H1 (cell line): ENCODE data around the gene TMEM169. TPM values are rescaled to one million over a fixed set of nuclear protein-coding genes. Genes with fewer than 3 reads are reported as not detected.

ENCODE experiments used
- CTCF ChIA-PET: fragments of 300-600 bp; sonication (Branson Sonifier 250); formaldehyde crosslinking; loops from one replicate; lab custom pipeline; 2021; ENCODE audit not compliant: partially characterized antibody; lab: Charles Lee
- POLR2A ChIA-PET: fragments of 300-600 bp; sonication (Branson Sonifier 250); formaldehyde crosslinking; loops from one replicate; lab custom pipeline; 2021; ENCODE audit warnings: inconsistent platforms; ENCODE audit not compliant: partially characterized antibody; lab: Charles Lee
- DNase-seq, 2 experiments: peaks; one replicate each; pipeline versions ENCODE4 v3.0.0 to v3.0.0-alpha.2; 2010 to 2022; ENCODE audit warnings: low spot score in 2 of 2, low read depth in 1 of 2, mixed read lengths in 1 of 2
- FAIRE-seq: peaks from 2 replicates; lab custom pipeline; 2011; peaks lifted over from hg19 to GRCh38; lab: Jason Lieb, UNC
- H2AFZ ChIP-seq: 2 replicates; pipeline ENCODE4 v1.8.1; 2012; ENCODE audit warnings: low read length, inconsistent platforms
- H2AK5ac ChIP-seq: 2 replicates; pipeline ENCODE4 v1.6.1; 2013; ENCODE audit warnings: low read depth, low read length
- H2BK120ac ChIP-seq: replicated peaks from 2 replicates; pipeline ENCODE3; 2013; ENCODE audit warnings: low read depth, low read length, inconsistent platforms
- H2BK12ac ChIP-seq: 2 replicates; pipeline ENCODE4 v1.6.1; 2013; ENCODE audit warnings: low read depth, low read length
- H2BK15ac ChIP-seq: 2 replicates; pipeline ENCODE4 v1.6.1; 2013; ENCODE audit warnings: low read length
- H2BK20ac ChIP-seq: 2 replicates; pipeline ENCODE4 v1.6.1; 2013; ENCODE audit warnings: low read length
- H2BK5ac ChIP-seq: 2 replicates; pipeline ENCODE4 v1.6.1; 2013; ENCODE audit warnings: low read depth, low read length
- H3K14ac ChIP-seq: 2 replicates; pipeline ENCODE4 v1.6.1; 2013; ENCODE audit warnings: inconsistent platforms; ENCODE audit not compliant: insufficient read length
- H3K18ac ChIP-seq: 2 replicates; pipeline ENCODE4 v1.6.1; 2013; ENCODE audit warnings: low read length; ENCODE audit errors: extremely low read depth
- H3K23ac ChIP-seq: 2 replicates; pipeline ENCODE4 v1.6.1; 2013; ENCODE audit warnings: inconsistent platforms; ENCODE audit not compliant: insufficient read length
- H3K23me2 ChIP-seq: 2 replicates; pipeline ENCODE4 v1.6.1; 2013; ENCODE audit warnings: low read depth, low read length
- H3K27ac ChIP-seq: 2 replicates; pipeline ENCODE4 v1.6.1; 2011; ENCODE audit warnings: low read depth, low read length, inconsistent platforms
- H3K27me3 ChIP-seq, 4 experiments: replicated peaks in 1 of 4; 1 replicate in 1 of 4; 2 replicates in 3 of 4; pipeline versions ENCODE4 v1.6.1 to v1.8.1; 2011 to 2013; ENCODE audit warnings: low read length in 3 of 4, mild to moderate bottlenecking in 3 of 4, inconsistent platforms in 2 of 4, mixed read lengths in 2 of 4, moderate library complexity in 1 of 4; ENCODE audit not compliant: control insufficient read depth in 3 of 4, insufficient read depth in 3 of 4; ENCODE audit errors: extremely low read depth in 1 of 4
- H3K36me3 ChIP-seq, 4 experiments: 2 replicates each; pipeline versions ENCODE4 v1.6.1 to v1.8.1; 2011 to 2013; ENCODE audit warnings: mild to moderate bottlenecking in 4 of 4, low read length in 3 of 4, moderate library complexity in 2 of 4, control low read depth in 1 of 4, inconsistent platforms in 1 of 4; ENCODE audit not compliant: insufficient read depth in 4 of 4, control insufficient read depth in 2 of 4
- H3K4ac ChIP-seq: replicated peaks from 2 replicates; pipeline ENCODE3; 2013; ENCODE audit warnings: low read length, low read depth, mixed read lengths, inconsistent platforms; ENCODE audit not compliant: insufficient read length
- H3K4me1 ChIP-seq, 4 experiments: replicated peaks in 1 of 4; 1 replicate in 1 of 4; 2 replicates in 3 of 4; pipeline versions ENCODE4 v1.6.1 to v1.8.1; 2011 to 2013; ENCODE audit warnings: low read length in 3 of 4, inconsistent platforms in 2 of 4, mixed read lengths in 1 of 4; ENCODE audit not compliant: insufficient read depth in 4 of 4, control insufficient read depth in 3 of 4
- H3K4me2 ChIP-seq, 2 experiments: 2 replicates each; pipeline versions ENCODE4 v1.6.1 to v1.8.1; 2011 to 2013; ENCODE audit warnings: low read depth in 2 of 2, low read length in 2 of 2, control low read depth in 1 of 2, inconsistent platforms in 1 of 2, mild to moderate bottlenecking in 1 of 2; ENCODE audit not compliant: insufficient read depth in 1 of 2
- H3K4me3 ChIP-seq, 4 experiments: fragments of 200-600, 300-600 bp in 1 of 4; sonication (generic), shearing (Covaris generic), sonication (Bioruptor Twin) in 1 of 4; 2 replicates each; pipeline versions ENCODE4 v1.5.1 to v1.8.1; 2011 to 2016; ENCODE audit warnings: low read length in 4 of 4, low read depth in 3 of 4, control low read depth in 2 of 4, inconsistent platforms in 2 of 4, mild to moderate bottlenecking in 2 of 4, mixed read lengths in 1 of 4, moderate library complexity in 1 of 4; ENCODE audit not compliant: insufficient read depth in 2 of 4; ENCODE audit errors: extremely low read depth in 1 of 4
- H3K56ac ChIP-seq: replicated peaks from 2 replicates; pipeline ENCODE3; 2013; ENCODE audit warnings: low read depth, mild to moderate bottlenecking, mixed read lengths, low read length, inconsistent platforms; ENCODE audit not compliant: insufficient read length
- H3K79me1 ChIP-seq: 2 replicates; pipeline ENCODE4 v1.6.1; 2013; ENCODE audit warnings: low read depth, low read length, control low read depth
- H3K79me2 ChIP-seq, 2 experiments: 2 replicates each; pipeline versions ENCODE4 v1.6.1 to v1.8.1; 2012 to 2013; ENCODE audit warnings: low read length in 2 of 2, mild to moderate bottlenecking in 2 of 2, inconsistent platforms in 1 of 2; ENCODE audit not compliant: insufficient read depth in 2 of 2, control insufficient read depth in 1 of 2
- H3K9ac ChIP-seq, 4 experiments: replicated peaks in 1 of 4; 1 replicate in 1 of 4; 2 replicates in 3 of 4; pipeline versions ENCODE4 v1.6.1 to v1.8.1; 2011 to 2013; ENCODE audit warnings: low read depth in 3 of 4, low read length in 3 of 4, control low read depth in 2 of 4, mild to moderate bottlenecking in 2 of 4, moderate library complexity in 2 of 4, inconsistent platforms in 1 of 4; ENCODE audit errors: extremely low read depth in 1 of 4
- H3K9me3 ChIP-seq, 2 experiments: 2 replicates each; pipeline versions ENCODE4 v1.6.1 to v1.8.1; 2012 to 2013; ENCODE audit warnings: mild to moderate bottlenecking in 2 of 2, moderate library complexity in 2 of 2, control low read depth in 1 of 2, inconsistent platforms in 1 of 2, low read depth in 1 of 2, low read length in 1 of 2, mixed read lengths in 1 of 2; ENCODE audit not compliant: insufficient read depth in 2 of 2
- H4K20me1 ChIP-seq, 2 experiments: replicated peaks in 1 of 2; 2 replicates each; pipeline versions ENCODE3 to v1.8.1; 2011 to 2013; ENCODE audit warnings: inconsistent platforms in 2 of 2, low read length in 2 of 2, mild to moderate bottlenecking in 1 of 2; ENCODE audit not compliant: insufficient read depth in 2 of 2, control insufficient read depth in 1 of 2
- H4K5ac ChIP-seq: 2 replicates; pipeline ENCODE4 v1.6.1; 2013; ENCODE audit warnings: low read length, low read depth, mixed read lengths, inconsistent platforms; ENCODE audit not compliant: insufficient read length
- H4K8ac ChIP-seq: 2 replicates; pipeline ENCODE4 v1.8.0; 2013; ENCODE audit warnings: mild to moderate bottlenecking, moderate library complexity, low read length, inconsistent platforms; ENCODE audit not compliant: insufficient read depth; ENCODE audit errors: extremely low read depth
- H4K91ac ChIP-seq: replicated peaks from 2 replicates; pipeline ENCODE3; 2013; ENCODE audit warnings: low read length, mixed read lengths, inconsistent platforms; ENCODE audit not compliant: insufficient read length
- CREB1 ChIP-seq: IDR thresholded peaks from 2 replicates; pipeline ENCODE4 v1.6.1; 2012; ENCODE audit warnings: inconsistent platforms
- JUND ChIP-seq: IDR thresholded peaks from 2 replicates; pipeline ENCODE4 v1.6.1; 2011; ENCODE audit warnings: mild to moderate bottlenecking, improper control_type of control experiment, low read length
- KDM5A ChIP-seq: fragments of 200-600 bp; IDR thresholded peaks from 2 replicates; pipeline ENCODE4 v1.7.1; 2012; ENCODE audit warnings: mild to moderate bottlenecking, low read length, inconsistent platforms, mixed read lengths
- RAD21 ChIP-seq, 2 experiments: IDR thresholded peaks in 1 of 2; conservative IDR thresholded peaks in 1 of 2; 2 replicates each; pipeline ENCODE4 v1.6.1; 2011; ENCODE audit warnings: low read depth in 2 of 2, low read length in 2 of 2, improper control_type of control experiment in 1 of 2, inconsistent platforms in 1 of 2, mild to moderate bottlenecking in 1 of 2, moderate library complexity in 1 of 2
- SUZ12 ChIP-seq: fragments of 200-600 bp; sonication (generic); IDR thresholded peaks from 2 replicates; pipeline ENCODE4 v1.6.1; 2012; ENCODE audit warnings: mild to moderate bottlenecking, inconsistent platforms, low read length, moderate library complexity, mixed read lengths
- TAF7 ChIP-seq: optimal IDR thresholded peaks from 2 replicates; pipeline ENCODE3; 2011; ENCODE audit warnings: low read depth, mild to moderate bottlenecking, inconsistent platforms, low read length, moderate library complexity, borderline replicate concordance
- WGBS, 2 experiments: shearing (Covaris generic) in 1 of 2; methylation state at CpG; one replicate each; pipeline versions ENCODE4 v1.1.6 to v1.1.7; 2013 to 2015; ENCODE audit warnings: low lambda C conversion rate in 2 of 2, mixed read lengths in 2 of 2, inconsistent platforms in 1 of 2, low coverage in 1 of 2, missing lambda C conversion rate in 1 of 2; ENCODE audit not compliant: insufficient replicate concordance in 2 of 2, insufficient coverage in 1 of 2, insufficient read length in 1 of 2; ENCODE audit errors: extremely low coverage in 1 of 2, missing lambda C conversion rate in 1 of 2; 5-methylcytosine and 5-hydroxymethylcytosine counted together
- polyA plus RNA-seq, 7 experiments: library from polyadenylated mRNA; depleted of rRNA in 3 of 7; stranded (reverse) in 5 of 7; unstranded in 2 of 7; fragments of >200 nt in 5 of 7; fragments of 200-250 nt in 2 of 7; gene quantifications; 1 replicate in 5 of 7; 2 replicates in 1 of 7; 4 replicates in 1 of 7; pipeline versions ENCODE4 v1.2.1 to v1.2.3, GENCODE V29; 2011 to 2013; ENCODE audit warnings: missing spikeins in 2 of 7, mixed read lengths in 2 of 7
- total RNA-seq: library from RNA; stranded (reverse); fragmentation: NEBNext Ultra II Directional; extraction: Animal tissue kit (Norgen Biotek cat#: 25700); gene quantifications from 2 replicates; pipeline ENCODE4 v1.2.1, GENCODE V29; 2021
- TF ChIP-seq, protein P1 (sequence below), 3 experiments: IDR thresholded peaks; 1 replicate in 2 of 3; 2 replicates in 1 of 3; pipeline versions ENCODE4 v1.5.1 to v1.6.1; 2011; ENCODE audit warnings: low read length in 3 of 3, mild to moderate bottlenecking in 3 of 3, inconsistent platforms in 2 of 3, low read depth in 1 of 3, moderate library complexity in 1 of 3; ENCODE audit not compliant: insufficient read depth in 1 of 3; ENCODE audit errors: control extremely low read depth in 1 of 3

Gene TMEM169
- total and polyA plus RNA-seq, 2 of the 8 experiments (the other 6 are each of a cell fraction or from before 2014, with no cell fraction given) = 0.41 to 2.4 TPM

DNA sequence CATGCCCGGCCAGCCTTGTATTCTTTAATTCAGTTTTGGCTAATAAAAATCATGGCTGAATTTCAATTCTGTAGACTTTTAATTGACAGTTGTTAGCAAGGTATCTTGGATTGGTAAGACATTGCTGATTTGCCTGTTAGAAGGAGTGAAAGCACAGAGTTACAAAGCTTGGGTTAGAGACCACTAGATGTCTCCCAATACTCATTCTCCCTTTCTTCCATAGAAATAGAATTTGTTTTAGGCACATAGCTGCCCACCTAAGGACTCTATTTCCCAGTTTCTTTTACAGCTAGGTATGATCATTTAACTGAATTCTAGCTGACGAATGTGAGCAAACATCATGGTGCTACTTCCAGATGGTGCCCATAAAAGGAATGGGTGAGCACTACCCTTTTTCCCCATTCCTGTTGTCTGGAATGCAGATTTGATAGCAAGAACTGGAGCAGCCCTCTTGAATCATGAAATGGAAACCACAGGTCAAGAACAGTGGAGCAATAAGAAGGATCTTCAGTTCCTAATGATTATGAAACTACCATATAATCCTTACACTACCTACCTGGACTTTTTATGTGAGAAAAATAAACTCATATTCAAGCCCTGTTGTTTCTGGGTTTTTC is 17.6 kb upstream of the TMEM169 start:
- Histone ChIP-seq H3K79me1 (no peaks in the 10 kb centered on the region), H2BK120ac (no peak overlapping the region), H3K9me3 (no peaks in the 10 kb centered on the region), H2BK15ac (no peak overlapping the region), H3K56ac (no peak overlapping the region), H3K14ac (no peak overlapping the region), H2AFZ (no peak overlapping the region), H4K8ac (no peak overlapping the region), H3K4me1 (peaks cover 0 to 3% (median under 1%) of the 10 kb centered on the region in 4 experiments; a peak in 1 of 7 replicates), H4K5ac (no peak overlapping the region), H3K4ac (no peak overlapping the region), H3K9ac (no peak overlapping the region), H2BK12ac (no peak overlapping the region), H3K18ac (no peak overlapping the region), H4K91ac (no peak overlapping the region), H2BK20ac (no peak overlapping the region), H3K23me2 (no peaks in the 10 kb centered on the region), H3K4me3 (no peak overlapping the region), H3K79me2 (no peaks in the 10 kb centered on the region), H3K4me2 (no peak overlapping the region)
- ChIA-PET POLR2A (interaction anchor here (1.1 to 2.6 kb wide), 2 partner anchors 17 to 45 kb away, joined by 3 to 6 read pairs; partner anchors contain the start of genes PECR, TMEM169 and XRCC5), CTCF (interaction anchor here (0.6 to 2.2 kb wide), 12 partner anchors 9 to 105 kb away, joined by 3 to 10 read pairs (median 4); no protein-coding TSS in a partner anchor)
- no peak for DNase-seq
- TF ChIP-seq, protein P1, sequence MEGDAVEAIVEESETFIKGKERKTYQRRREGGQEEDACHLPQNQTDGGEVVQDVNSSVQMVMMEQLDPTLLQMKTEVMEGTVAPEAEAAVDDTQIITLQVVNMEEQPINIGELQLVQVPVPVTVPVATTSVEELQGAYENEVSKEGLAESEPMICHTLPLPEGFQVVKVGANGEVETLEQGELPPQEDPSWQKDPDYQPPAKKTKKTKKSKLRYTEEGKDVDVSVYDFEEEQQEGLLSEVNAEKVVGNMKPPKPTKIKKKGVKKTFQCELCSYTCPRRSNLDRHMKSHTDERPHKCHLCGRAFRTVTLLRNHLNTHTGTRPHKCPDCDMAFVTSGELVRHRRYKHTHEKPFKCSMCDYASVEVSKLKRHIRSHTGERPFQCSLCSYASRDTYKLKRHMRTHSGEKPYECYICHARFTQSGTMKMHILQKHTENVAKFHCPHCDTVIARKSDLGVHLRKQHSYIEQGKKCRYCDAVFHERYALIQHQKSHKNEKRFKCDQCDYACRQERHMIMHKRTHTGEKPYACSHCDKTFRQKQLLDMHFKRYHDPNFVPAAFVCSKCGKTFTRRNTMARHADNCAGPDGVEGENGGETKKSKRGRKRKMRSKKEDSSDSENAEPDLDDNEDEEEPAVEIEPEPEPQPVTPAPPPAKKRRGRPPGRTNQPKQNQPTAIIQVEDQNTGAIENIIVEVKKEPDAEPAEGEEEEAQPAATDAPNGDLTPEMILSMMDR (IDR thresholded peaks at IDR 0.05; ENCODE audit: control extremely low read depth in 1 of 3, insufficient read depth in 1 of 3, low read depth in 1 of 3, low read length in 3 of 3) = peak in 2 of 3 experiments; percentile 14 to 38; a peak in 2 of 4 replicates
- TF ChIP-seq RAD21 (IDR thresholded peaks at IDR 0.05 in 1 of 2, conservative IDR thresholded peaks at IDR 0.05 in 1 of 2; ENCODE audit: low read depth in 2 of 2, low read length in 2 of 2) (peak; percentile 54 to 61), JUND (no peak), KDM5A (no peak), TAF7 (no peak), SUZ12 (no peak), CREB1 (no peak)
- TF ChIP-seq, all 59 proteins: peak for 2
- Histone ChIP-seq H2BK5ac (no peak overlapping the region), H2AK5ac (no peak overlapping the region), H3K36me3 (peaks cover 0 to 20% (median 5%) of the 10 kb centered on the region in 4 experiments; a peak in 4 of 8 replicates), H3K27ac (no peak overlapping the region), H4K20me1 (no peaks in the 10 kb centered on the region), H3K27me3 (no peaks in the 10 kb centered on the region), H3K23ac (no peak overlapping the region)
- 84% methylated on average over 2 of the region's 2 CpGs; no CpG with 5 or more reads in 1 of the 2 experiments for WGBS, 2 experiments
- no peak for FAIRE-seq
